ENCODE data around the gene SELENOW.
"Not testable (repeated sequence)": the region's sequence is repeated elsewhere in the genome, so short reads cannot be mapped to it uniquely, and the experiment has no call there.

Gene SELENOW

GRCh38 chr19:47778049-47778953 lies at the start of gene SELENOW:
TSS of gene SELENOW (plus strand) at chr19:47778703. CDS start at chr19:47778786, 83 bp downstream.
- peak; percentile 18 for DNase-seq

DNA sequence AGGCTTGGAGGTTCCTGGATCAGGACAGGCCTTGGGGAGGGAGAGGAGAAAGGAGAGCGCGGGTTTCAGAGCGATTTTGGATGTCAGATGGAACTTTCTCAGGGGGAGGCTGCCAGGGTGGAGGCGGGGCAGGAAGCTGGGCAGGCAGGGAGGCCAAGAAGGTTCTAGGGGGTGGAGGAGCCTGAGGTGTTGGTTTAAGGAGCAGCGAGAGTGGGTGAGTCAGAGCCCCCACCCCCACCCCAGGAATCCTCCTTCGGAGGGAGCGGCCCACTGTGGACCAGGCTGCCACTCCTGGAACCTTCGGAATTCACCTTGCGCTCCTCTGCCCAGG lies 49.1 kb upstream of the SELENOW start:
- no peak for DNase-seq

- DNase-seq, result no peak
These were observed 48.5 kb upstream of the SELENOW start for GRCh38 chr19:47729799-47730520.

DNA sequence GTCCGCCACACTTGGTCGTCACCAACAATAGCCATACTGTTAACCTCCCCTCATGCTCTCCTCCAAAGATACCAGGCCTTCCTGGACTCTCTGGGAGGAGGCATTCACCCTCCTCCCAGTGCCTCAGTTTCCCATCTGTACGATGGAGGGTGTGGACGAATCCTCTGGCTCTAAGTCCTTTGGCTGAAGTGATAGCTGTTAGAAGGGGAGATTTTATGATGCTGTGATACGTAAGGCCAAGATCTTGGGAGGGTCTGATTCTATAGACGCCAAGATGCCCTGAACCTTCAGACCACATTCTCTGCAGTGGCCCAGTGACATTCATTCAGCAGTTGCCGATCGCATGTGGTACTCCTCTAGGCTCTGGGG lies 48.0 kb upstream of the SELENOW start:
- no peak for DNase-seq

DNA sequence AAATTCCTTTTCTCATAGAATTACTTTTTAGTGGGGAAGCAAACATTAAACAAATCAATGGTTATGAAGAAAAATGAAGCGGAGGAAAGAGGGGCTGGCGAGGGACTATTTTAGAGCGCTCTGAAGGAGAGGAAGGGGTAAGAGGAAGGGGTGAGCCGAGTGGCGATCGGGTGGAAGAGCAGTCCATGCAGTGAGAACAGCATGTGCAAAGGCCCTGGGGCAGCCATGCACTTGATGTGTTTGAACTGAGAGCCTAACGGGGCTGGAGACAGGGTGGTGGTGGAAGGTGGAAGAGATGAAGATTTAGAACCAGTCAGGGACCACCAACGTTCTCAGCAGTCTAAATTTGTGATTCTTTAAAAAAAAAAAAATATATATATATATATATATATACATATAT lies 47.6 kb upstream of the SELENOW start:
- DNase-seq, result no peak

- DNase-seq, result no peak
These were observed 43.4 kb upstream of the SELENOW start for GRCh38 chr19:47735131-47735530.

DNA sequence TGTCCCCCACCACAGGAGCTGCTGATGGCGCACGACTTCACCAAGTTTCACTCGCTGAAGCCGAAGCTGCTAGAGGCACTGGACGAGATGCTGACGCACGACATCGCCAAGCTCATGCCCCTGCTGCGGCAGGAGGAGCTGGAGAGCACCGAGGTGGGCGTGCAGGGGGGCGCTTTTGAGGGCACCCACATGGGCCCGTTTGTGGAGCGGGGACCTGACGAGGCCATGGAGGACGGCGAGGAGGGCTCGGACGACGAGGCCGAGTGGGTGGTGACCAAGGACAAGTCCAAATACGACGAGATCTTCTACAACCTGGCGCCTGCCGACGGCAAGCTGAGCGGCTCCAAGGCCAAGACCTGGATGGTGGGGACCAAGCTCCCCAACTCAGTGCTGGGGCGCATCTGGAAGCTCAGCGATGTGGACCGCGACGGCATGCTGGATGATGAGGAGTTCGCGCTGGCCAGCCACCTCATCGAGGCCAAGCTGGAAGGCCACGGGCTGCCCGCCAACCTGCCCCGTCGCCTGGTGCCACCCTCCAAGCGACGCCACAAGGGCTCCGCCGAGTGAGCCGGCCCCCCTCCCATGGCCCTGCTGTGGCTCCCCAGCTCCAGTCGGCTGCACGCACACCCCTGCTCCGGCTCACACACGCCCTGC lies 37.5 kb upstream of the SELENOW start:
- no peak for DNase-seq

- no peak for DNase-seq
These were observed 36.9 kb upstream of the SELENOW start for GRCh38 chr19:47741544-47742140.

DNA sequence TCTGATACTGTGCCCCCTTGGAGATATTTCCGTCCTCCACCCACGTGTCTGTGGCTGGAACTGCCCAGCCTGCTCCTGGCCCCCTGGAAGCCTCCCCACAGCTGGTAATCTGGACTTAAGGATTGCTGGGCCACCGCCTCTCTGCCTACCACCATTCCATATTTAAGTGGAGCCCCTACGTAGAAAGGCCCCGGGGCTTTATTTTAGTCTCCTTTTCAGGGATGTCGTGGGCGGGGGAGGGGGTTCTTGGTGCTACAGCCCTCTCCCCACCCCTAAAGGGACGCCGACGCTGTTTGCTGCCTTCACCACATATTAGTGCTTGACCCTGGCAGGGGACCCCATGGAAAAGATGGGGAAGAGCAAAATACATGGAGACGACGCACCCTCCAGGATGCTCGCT lies 35.9 kb upstream of the SELENOW start:
- DNase-seq, result no peak

DNA sequence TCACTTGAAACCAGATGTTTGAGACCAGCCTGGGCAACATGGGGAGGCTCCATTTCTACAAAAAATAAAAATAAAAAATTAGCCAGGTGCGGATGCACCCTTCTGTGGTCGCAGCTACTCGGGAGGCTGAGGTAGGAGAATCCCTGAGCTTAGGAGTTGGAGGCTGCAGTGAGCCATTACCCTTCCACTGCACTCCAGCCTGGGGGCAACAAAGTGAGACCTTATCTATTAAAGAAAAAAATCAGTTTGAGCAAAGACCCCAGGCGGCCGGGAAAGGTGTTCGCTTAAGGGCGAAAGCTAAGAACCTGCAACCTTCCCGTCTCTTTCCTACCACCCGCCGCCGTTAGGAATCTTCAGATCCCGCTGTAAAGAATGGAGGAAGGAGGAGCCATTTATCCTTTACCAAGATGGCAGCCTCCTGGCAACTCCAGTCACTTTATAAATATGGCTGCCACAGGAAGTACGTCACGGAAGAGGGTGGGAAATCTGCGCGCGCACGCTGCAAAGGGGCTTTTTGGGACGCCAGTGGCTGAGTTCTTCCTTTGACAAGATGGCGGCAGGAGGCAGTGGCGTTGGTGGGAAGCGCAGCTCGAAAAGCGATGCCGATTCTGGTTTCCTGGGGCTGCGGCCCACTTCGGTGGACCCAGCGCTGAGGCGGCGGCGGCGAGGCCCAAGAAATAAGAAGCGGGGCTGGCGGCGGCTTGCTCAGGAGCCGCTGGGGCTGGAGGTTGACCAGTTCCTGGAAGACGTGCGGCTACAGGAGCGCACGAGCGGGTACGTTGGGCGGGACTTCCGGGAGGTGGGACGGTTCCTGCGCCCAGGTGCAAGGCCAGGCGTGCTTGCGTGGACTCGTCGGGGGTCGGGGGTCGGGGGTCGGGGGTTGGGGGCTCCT lies 33.2 kb upstream of the SELENOW start, which contains the start of gene NOP53:
Gene NOP53 (plus strand): TSS at position 537 of the 892 bp plus-strand sequence. CDS start 14 bp downstream, at position 551.
- peak; percentile 96 for DNase-seq

GRCh38 chr19:47746129-47746528 lies 32.4 kb upstream of the SELENOW start:
- not testable (repeated sequence) for DNase-seq

DNA sequence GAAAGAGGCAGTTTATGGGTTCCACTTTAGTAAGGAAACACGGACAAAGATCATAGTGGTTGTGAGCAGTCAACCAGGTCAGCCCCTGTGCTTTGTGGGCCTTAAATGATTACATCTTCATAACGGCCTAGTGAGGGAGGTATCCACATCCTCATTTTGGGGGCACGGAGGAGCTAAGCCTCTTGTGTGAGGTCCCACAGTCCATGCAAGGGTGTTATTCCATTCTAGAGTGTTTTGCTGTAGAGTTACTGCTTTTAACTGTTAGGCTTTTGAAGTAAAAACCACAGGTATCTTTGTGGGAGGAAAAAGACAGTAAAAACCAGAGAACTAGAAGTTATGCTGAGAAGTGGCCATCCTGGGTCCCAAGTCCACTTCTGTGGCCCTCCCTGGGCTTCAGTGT lies 29.2 kb upstream of the SELENOW start:
- no peak for DNase-seq

- DNase-seq, result no peak
These were observed 27.8 kb upstream of the SELENOW start for GRCh38 chr19:47750752-47751151.

DNA sequence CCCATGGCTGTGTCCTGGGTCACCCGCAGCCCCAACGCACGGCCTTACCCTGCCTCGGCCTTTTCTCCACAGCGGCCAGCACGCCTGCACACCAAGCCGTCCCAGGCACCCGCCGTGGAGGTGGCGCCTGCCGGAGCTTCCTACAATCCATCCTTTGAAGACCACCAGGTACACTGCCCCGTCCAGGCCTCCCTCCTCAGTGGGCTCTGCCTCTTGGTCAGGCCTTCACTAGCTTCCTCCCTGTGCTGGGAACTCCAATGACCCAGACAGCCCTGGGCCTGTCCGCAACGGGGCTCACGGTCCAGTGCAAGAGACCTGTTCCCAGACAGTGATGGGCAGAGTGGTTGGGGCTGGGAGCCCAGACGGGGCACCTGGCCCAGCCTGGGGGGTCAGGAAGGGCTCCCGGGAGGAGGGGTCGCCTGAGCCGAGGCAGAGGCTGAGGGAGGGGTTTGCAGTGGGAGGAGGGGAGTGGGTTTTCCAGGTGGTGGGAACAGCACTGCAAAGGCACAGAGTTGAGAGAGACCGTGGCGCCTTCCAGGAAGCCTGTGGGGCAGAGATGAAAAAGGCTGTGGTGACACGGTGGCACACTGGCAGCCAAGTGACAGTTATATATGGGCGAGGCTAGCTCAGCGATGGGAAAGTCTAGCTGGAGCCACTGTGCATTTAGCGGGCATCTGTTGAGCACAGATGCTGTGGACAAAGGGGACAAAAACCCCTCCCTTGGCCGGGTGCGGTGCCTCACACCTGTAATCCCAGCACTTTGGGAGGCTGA lies 25.9 kb upstream of the SELENOW start:
- no peak for DNase-seq

DNA sequence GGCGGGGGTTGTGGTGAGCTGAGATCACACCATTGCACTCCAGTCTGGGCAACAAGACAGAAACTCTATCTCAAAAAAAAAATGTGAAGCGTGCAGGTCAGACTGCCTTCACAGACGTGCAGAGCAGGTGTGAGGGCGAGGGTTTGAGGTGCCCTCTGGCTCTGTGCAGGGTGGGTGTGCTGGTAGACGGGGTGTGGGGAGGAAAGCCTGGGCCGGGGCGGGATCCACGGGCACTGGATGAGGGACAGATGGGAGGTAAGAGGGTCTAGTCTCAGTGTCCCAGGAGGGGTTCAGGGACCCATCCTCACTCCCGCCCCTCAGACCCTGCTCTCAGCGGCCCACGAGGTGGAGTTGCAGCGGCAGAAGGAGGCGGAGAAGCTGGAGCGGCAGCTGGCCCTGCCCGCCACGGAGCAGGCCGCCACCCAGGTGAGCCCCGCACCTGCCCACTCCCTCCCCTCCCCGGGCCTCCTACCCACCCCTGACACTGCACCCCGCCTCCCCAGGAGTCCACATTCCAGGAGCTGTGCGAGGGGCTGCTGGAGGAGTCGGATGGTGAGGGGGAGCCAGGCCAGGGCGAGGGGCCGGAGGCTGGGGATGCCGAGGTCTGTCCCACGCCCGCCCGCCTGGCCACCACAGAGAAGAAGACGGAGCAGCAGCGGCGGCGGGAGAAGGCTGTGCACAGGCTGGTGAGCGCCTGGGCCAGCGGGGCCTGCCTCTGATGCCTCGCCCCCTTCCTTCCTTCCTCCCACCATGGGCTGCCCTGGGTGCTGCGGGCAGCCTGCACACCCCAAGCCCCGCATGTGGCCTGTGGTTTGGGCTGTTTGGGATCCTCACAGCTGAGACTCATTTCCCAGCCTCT lies 24.1 kb upstream of the SELENOW start:
- DNase-seq, result no peak

- DNase-seq, result no peak
These were observed 23.3 kb upstream of the SELENOW start for GRCh38 chr19:47755065-47755761.

DNA sequence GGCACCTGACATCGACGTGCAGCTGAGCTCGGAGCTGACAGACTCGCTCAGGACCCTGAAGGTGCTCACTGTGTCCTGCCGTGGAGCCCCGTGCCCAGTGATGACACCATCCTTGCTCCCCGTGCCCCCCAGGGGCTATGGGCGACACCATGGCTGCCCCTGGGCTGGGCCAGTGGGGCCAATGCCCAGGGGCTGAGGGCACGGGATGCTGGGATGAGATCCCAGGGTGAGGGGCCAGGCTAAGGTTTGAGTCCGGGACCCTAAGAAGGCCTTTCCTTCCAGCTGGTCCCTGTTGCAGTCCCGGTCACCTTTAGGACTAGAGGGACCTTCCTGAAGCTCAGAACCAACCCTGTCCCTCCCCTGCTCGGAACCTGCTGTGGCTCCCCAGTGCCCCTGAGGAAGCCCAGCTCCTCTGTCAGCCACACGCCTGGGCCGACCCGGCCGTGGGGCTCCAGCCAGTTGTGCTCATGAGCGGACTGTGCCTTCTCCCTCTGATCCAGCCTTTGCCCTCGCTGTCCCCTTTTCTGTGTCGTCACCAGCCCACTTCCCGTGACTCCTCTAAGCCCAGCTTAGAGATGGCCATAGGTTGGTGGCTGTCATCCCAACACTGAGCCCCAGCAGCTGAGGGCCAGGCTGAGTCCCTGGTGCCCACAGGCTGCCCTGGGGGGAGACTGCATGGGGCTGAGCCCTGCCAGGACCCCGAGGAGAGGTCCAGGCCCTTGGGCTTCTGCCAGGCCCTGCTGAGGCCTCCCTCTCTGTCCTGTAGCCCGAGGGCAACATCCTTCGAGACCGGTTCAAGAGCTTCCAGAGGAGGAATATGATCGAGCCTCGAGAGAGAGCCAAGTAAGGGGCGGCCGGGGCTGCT lies 22.5 kb upstream of the SELENOW start:
- no peak for DNase-seq

- DNase-seq, result no peak
These were observed 21.9 kb upstream of the SELENOW start for GRCh38 chr19:47756627-47756929.

Data from NCI-H446 treated with DMSO at 0.1 percent for 48 hours (cell line).